DOHH2 (cell line): ENCODE measurements around the gene FGD6.

ENCODE experiments used
- EZH2phosphoT487 ChIP-seq: fragments of 200-600 bp; sonication (generic); IDR thresholded peaks from 2 replicates; pipeline ENCODE4 v1.6.1; 2017; ENCODE audit warnings: borderline replicate concordance, mild to moderate bottlenecking, antibody characterized with exemption, low read length, moderate library complexity, mixed read lengths
- TF ChIP-seq, protein P1 (sequence below): fragments of 200-600 bp; sonication (generic); IDR thresholded peaks from one replicate; pipeline ENCODE4 v1.5.1; 2014; ENCODE audit warnings: antibody characterized with exemption, mild to moderate bottlenecking, low read depth, low read length; ENCODE audit not compliant: poor library complexity, severe bottlenecking

DNA sequence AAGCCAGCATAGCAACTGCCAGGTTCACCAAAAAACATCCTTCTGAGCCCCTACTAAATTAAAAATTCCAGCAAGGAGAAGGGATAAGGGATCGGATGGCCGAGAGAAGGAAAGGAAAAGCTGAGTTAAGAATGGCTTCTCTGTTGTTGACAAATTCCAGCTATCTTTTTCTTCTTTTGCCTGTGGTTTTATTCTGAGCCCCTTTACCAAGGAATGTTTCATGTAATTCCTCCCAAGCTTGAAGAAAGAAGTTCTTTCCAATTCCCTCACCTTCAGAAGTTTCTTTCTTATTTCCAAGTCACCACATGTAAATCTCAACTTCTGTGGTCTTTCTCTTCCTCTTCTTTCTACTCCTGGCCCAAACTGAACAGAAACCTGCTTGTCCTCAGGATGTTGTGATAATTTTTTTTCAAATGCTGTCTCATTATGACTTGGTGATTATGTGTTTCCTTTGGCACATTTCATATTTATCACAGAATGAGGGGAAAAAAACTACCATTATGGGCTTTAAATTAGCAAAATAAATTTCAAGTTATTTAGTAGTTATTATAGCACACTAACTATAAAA, 40.0 kb downstream of the FGD6 start:
- TF ChIP-seq, protein P1, sequence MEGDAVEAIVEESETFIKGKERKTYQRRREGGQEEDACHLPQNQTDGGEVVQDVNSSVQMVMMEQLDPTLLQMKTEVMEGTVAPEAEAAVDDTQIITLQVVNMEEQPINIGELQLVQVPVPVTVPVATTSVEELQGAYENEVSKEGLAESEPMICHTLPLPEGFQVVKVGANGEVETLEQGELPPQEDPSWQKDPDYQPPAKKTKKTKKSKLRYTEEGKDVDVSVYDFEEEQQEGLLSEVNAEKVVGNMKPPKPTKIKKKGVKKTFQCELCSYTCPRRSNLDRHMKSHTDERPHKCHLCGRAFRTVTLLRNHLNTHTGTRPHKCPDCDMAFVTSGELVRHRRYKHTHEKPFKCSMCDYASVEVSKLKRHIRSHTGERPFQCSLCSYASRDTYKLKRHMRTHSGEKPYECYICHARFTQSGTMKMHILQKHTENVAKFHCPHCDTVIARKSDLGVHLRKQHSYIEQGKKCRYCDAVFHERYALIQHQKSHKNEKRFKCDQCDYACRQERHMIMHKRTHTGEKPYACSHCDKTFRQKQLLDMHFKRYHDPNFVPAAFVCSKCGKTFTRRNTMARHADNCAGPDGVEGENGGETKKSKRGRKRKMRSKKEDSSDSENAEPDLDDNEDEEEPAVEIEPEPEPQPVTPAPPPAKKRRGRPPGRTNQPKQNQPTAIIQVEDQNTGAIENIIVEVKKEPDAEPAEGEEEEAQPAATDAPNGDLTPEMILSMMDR: no peak
- TF ChIP-seq EZH2phosphoT487: no peak
